Endothelial cell of umbilical vein (primary cell): ENCODE measurements around the gene PUS1. TPM values are rescaled to one million over a fixed set of nuclear protein-coding genes. Genes with fewer than 3 reads are reported as not detected.

Experiments used
- BruUV-seq: library from RNA; stranded (reverse); fragments of 400-500 nt; replicated peaks from 2 replicates; lab custom pipeline; 2021; lab: Mats Ljungman, UMichigan
- CTCF ChIA-PET: fragments of 300-600, 350-600 bp; sonication (Branson Sonifier 250); formaldehyde crosslinking; loops from one replicate; lab custom pipeline; 2021; ENCODE audit warnings: antibody characterized with exemption, inconsistent platforms; lab: Charles Lee
- POLR2A ChIA-PET: fragments of 300-600, 350-600 bp; sonication (Branson Sonifier 250); formaldehyde crosslinking; loops from one replicate; lab custom pipeline; 2021; ENCODE audit warnings: antibody characterized with exemption, inconsistent platforms; lab: Charles Lee
- DNase-seq: peaks from one replicate; pipeline ENCODE4 v3.0.0-alpha.2; 2011; ENCODE audit warnings: low read depth, low spot score
- FAIRE-seq: peaks from 2 replicates; lab custom pipeline; 2011; peaks lifted over from hg19 to GRCh38; lab: Jason Lieb, UNC
- H2AFZ ChIP-seq: 2 replicates; pipeline ENCODE4 v1.6.0; 2012; ENCODE audit warnings: low read depth, low read length, control low read depth, inconsistent platforms
- H3K27ac ChIP-seq: 2 replicates; pipeline ENCODE4 v1.5.1; 2011; ENCODE audit warnings: low read depth, mild to moderate bottlenecking, control low read depth, low read length, moderate library complexity; ENCODE audit not compliant: insufficient read depth
- H3K27me3 ChIP-seq, 2 experiments: 2 replicates each; pipeline versions ENCODE4 v1.6.0 to v1.6.1; 2011; ENCODE audit warnings: low read length in 2 of 2, mixed read lengths in 1 of 2; ENCODE audit not compliant: control insufficient read depth in 2 of 2, insufficient read depth in 2 of 2
- H3K36me3 ChIP-seq, 2 experiments: 2 replicates in 1 of 2; 3 replicates in 1 of 2; pipeline ENCODE4 v1.5.1; 2011; ENCODE audit warnings: low read length in 2 of 2, mild to moderate bottlenecking in 1 of 2, moderate library complexity in 1 of 2; ENCODE audit not compliant: control insufficient read depth in 2 of 2, insufficient read depth in 2 of 2; ENCODE audit errors: extremely low read depth in 1 of 2
- H3K4me1 ChIP-seq: 3 replicates; pipeline ENCODE4 v1.5.1; 2011; ENCODE audit warnings: mild to moderate bottlenecking, low read length; ENCODE audit not compliant: control insufficient read depth, insufficient read depth; ENCODE audit errors: extremely low read depth
- H3K4me2 ChIP-seq: 2 replicates; pipeline ENCODE4 v1.6.1; 2011; ENCODE audit warnings: low read length, control low read depth, mixed read lengths; ENCODE audit not compliant: insufficient read depth
- H3K4me3 ChIP-seq, 3 experiments: fragments of 200-600 bp in 1 of 3; sonication (generic), shearing (Covaris generic) in 1 of 3; replicated peaks in 1 of 3; 2 replicates each; pipeline ENCODE4 v1.5.1; 2011 to 2016; ENCODE audit warnings: control low read depth in 3 of 3, low read length in 3 of 3, mild to moderate bottlenecking in 2 of 3, inconsistent platforms in 1 of 3, low read depth in 1 of 3, moderate library complexity in 1 of 3; ENCODE audit not compliant: insufficient read depth in 1 of 3
- H3K79me2 ChIP-seq: 2 replicates; pipeline ENCODE4 v1.6.0; 2012; ENCODE audit warnings: low read length, inconsistent platforms; ENCODE audit not compliant: control insufficient read depth, insufficient read depth
- H3K9ac ChIP-seq: replicated peaks from 2 replicates; pipeline ENCODE3; 2011; ENCODE audit warnings: low read length, control low read depth; ENCODE audit not compliant: insufficient read depth; ENCODE audit errors: extremely low read depth
- H3K9me1 ChIP-seq: replicated peaks from 3 replicates; pipeline ENCODE4 v1.6.0; 2011; ENCODE audit warnings: mild to moderate bottlenecking, low read length; ENCODE audit not compliant: control insufficient read depth, insufficient read depth; ENCODE audit errors: extremely low read depth
- H3K9me3 ChIP-seq: replicated peaks from 2 replicates; pipeline ENCODE4 v1.5.1; 2012; ENCODE audit warnings: low read length, inconsistent platforms; ENCODE audit not compliant: control insufficient read depth, insufficient read depth
- H4K20me1 ChIP-seq: replicated peaks from 2 replicates; pipeline ENCODE3; 2011; ENCODE audit warnings: mild to moderate bottlenecking, low read length; ENCODE audit not compliant: control insufficient read depth, insufficient read depth; ENCODE audit errors: extremely low read depth
- CTCF ChIP-seq, 2 donors: IDR thresholded peaks; 1 replicate in 1 of 2; 2 replicates in 1 of 2; pipeline ENCODE4 v1.5.1; 2011; ENCODE audit warnings: low read length in 2 of 2, mild to moderate bottlenecking in 2 of 2, moderate library complexity in 2 of 2, control low read depth in 1 of 2, inconsistent platforms in 1 of 2, low read depth in 1 of 2; ENCODE audit not compliant: insufficient read depth in 1 of 2; ENCODE audit errors: extremely low read depth in 1 of 2
- EZH2 ChIP-seq: IDR thresholded peaks from 2 replicates; pipeline ENCODE4 v1.6.1; 2012; ENCODE audit warnings: borderline replicate concordance, low read depth, mild to moderate bottlenecking, moderate library complexity, low read length, inconsistent platforms; ENCODE audit not compliant: severe bottlenecking
- FOS ChIP-seq: IDR thresholded peaks from 2 replicates; pipeline ENCODE4 v1.6.1; 2011; ENCODE audit warnings: mild to moderate bottlenecking, low read length, moderate library complexity, borderline replicate concordance; ENCODE audit not compliant: insufficient read depth
- GATA2 ChIP-seq: IDR thresholded peaks from 2 replicates; pipeline ENCODE4 v1.7.0; 2011; ENCODE audit warnings: low read depth, mild to moderate bottlenecking, moderate library complexity, mixed read lengths, low read length; ENCODE audit not compliant: insufficient read length, insufficient read depth
- JUN ChIP-seq: IDR thresholded peaks from 2 replicates; pipeline ENCODE4 v1.6.1; 2011; ENCODE audit warnings: borderline replicate concordance, low read depth; ENCODE audit not compliant: insufficient read length, insufficient read depth
- MYC ChIP-seq: IDR thresholded peaks from one replicate; pipeline ENCODE4 v1.6.1; 2011; ENCODE audit warnings: mild to moderate bottlenecking, low read depth, low read length
- POLR2A ChIP-seq: IDR thresholded peaks from 2 replicates; pipeline ENCODE4 v1.6.1; 2012; ENCODE audit warnings: low read depth, mild to moderate bottlenecking, control low read depth, low read length
- POLR2AphosphoS5 ChIP-seq: IDR thresholded peaks from 2 replicates; pipeline ENCODE4 v1.6.1; 2012; ENCODE audit warnings: low read depth, mild to moderate bottlenecking, control low read depth, low read length, moderate library complexity; ENCODE audit not compliant: insufficient read depth
- dilution Hi-C: fragments of 300-500 bp; cut with MboI; formaldehyde crosslinking; loops from one replicate; pipeline ENCODE4 v1.15.0; 2019; ENCODE audit warnings: low sequenced_read_pairs; ENCODE audit not compliant: extremely low pct_ligation_motif_present
- intact Hi-C: fragments of 100-400 bp; cut with micrococcal nuclease; formaldehyde crosslinking; loops from one replicate; pipeline ENCODE4 v1.10.0; 2022
- polyA plus RNA-seq, 4 experiments: library from polyadenylated mRNA; depleted of rRNA in 3 of 4; stranded (reverse) in 3 of 4; unstranded in 1 of 4; fragments of >200 nt; gene quantifications; 2 replicates each; pipeline versions ENCODE4 v1.2.1 to v1.2.3, GENCODE V29; 2011 to 2012; ENCODE audit warnings: missing spikeins in 1 of 4
- total RNA-seq: library from RNA; stranded (reverse); gene quantifications from 2 replicates; pipeline ENCODE4 v1.2.3, GENCODE V29; 2021
- TF ChIP-seq, protein P1 (sequence below): IDR thresholded peaks from 2 replicates; pipeline ENCODE4 v1.6.1; 2011; ENCODE audit not compliant: insufficient read depth, insufficient read length

PUS1 gene
- total and polyA plus RNA-seq, 2 donors (not counting 3 experiments of a cell fraction or from before 2014, with no cell fraction given): 33.9 to 52.2 TPM

GRCh38 chr12:131919366-131920156, 9.5 kb upstream of the PUS1 start:
- TF ChIP-seq CTCF (IDR thresholded peaks at IDR 0.05; ENCODE audit: extremely low read depth in 1 of 2, insufficient read depth in 1 of 2, low read depth in 1 of 2, low read length in 2 of 2) (no peak), MYC (no peak), POLR2A (no peak), JUN (no peak), POLR2AphosphoS5 (no peak), EZH2 (no peak), GATA2 (no peak), FOS (no peak)
- TF ChIP-seq, protein P1, sequence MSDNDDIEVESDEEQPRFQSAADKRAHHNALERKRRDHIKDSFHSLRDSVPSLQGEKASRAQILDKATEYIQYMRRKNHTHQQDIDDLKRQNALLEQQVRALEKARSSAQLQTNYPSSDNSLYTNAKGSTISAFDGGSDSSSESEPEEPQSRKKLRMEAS: no peak
- Histone ChIP-seq H3K36me3 (peaks cover 4 to 42% of the 10 kb centered on the region in 2 experiments), H3K9ac (no peak overlapping the region), H2AFZ (no peak overlapping the region), H3K27ac (no peak overlapping the region), H3K4me1 (no peaks in the 10 kb centered on the region), H3K79me2 (no peaks in the 10 kb centered on the region), H4K20me1 (no peaks in the 10 kb centered on the region), H3K4me2 (no peak overlapping the region), H3K27me3 (no peaks in the 10 kb centered on the region), H3K9me3 (no peaks in the 10 kb centered on the region), H3K9me1 (no peaks in the 10 kb centered on the region), H3K4me3 (no peak overlapping the region)
- intact Hi-C loops: no loop called here
- POLR2A ChIA-PET: no interaction called here
- no TSS peak for BruUV-seq
- no peak for FAIRE-seq
- CTCF ChIA-PET: no interaction called here
- dilution Hi-C loops: no loop called here
- no peak for DNase-seq
